Prostate gland (tissue), 2 donors: Measurements from ENCODE around the gene GPR107.

Source experiments
- CTCF ChIP-seq, 4 experiments: fragments of 200-600 bp in 2 of 4; fragments of 450-650 bp in 2 of 4; sonication (generic) in 2 of 4; IDR thresholded peaks; 1 replicate in 3 of 4; 2 replicates in 1 of 4; pipeline ENCODE4 v1.5.1; 2016 to 2019; ENCODE audit warnings: antibody characterized with exemption in 4 of 4, mild to moderate bottlenecking in 2 of 4, moderate library complexity in 2 of 4
- POLR2A ChIP-seq: fragments of 450-650 bp; IDR thresholded peaks from one replicate; pipeline ENCODE4 v1.6.1; 2016; ENCODE audit warnings: antibody characterized with exemption, mild to moderate bottlenecking
- POLR2AphosphoS5 ChIP-seq: sonication (generic); formaldehyde crosslinking; IDR thresholded peaks from one replicate; pipeline ENCODE4 v1.6.1; 2017; ENCODE audit warnings: antibody characterized with exemption

- TF ChIP-seq CTCF (IDR thresholded peaks at IDR 0.05) (no peak), POLR2AphosphoS5 (no peak), POLR2A (no peak)
Observed at GRCh38 chr9:130126721-130127433, 73.2 kb downstream of the GPR107 start.
